T-helper 17 cell (primary cell): ENCODE data around the gene SUPT3H. TPM values are rescaled to one million over a fixed set of nuclear protein-coding genes. Genes with fewer than 3 reads are reported as not detected.

Experiments
- ATAC-seq: fragments of 150-1000 bp; cut with Tn5 transposase; 2 replicates; pipeline ENCODE4 v1.10.0; 2021; ENCODE audit warnings: mild to moderate bottlenecking, moderate library complexity
- DNase-seq, 3 donors: peaks; one replicate each; pipeline versions ENCODE4 v3.0.0 to v3.0.0-alpha.2; 2020 to 2021
- H3K9me3 ChIP-seq: one replicate; pipeline ENCODE4 v1.7.0; 2013; ENCODE audit warnings: low read length, mild to moderate bottlenecking; ENCODE audit not compliant: control insufficient read depth, poor library complexity, severe bottlenecking
- H3K27ac Mint-ChIP-seq: one replicate; pipeline ENCODE4 v1.8.0; 2022; ENCODE audit warnings: mild to moderate bottlenecking, moderate library complexity, mixed read lengths
- H3K27me3 Mint-ChIP-seq: one replicate; pipeline ENCODE4 v1.8.0; 2022; ENCODE audit warnings: mixed read lengths
- H3K36me3 Mint-ChIP-seq: one replicate; pipeline ENCODE4 v1.8.0; 2022; ENCODE audit warnings: low read depth, mixed read lengths
- H3K4me1 Mint-ChIP-seq: one replicate; pipeline ENCODE4 v1.8.0; 2022; ENCODE audit warnings: mild to moderate bottlenecking, mixed read lengths
- H3K4me3 Mint-ChIP-seq: one replicate; pipeline ENCODE4 v1.8.0; 2022; ENCODE audit warnings: mild to moderate bottlenecking, moderate library complexity, mixed read lengths
- total RNA-seq, 4 donors: library from RNA in 2 of 4; stranded (reverse) in 2 of 4; gene quantifications; one replicate each; pipeline ENCODE4 v1.2.3 and lab custom pipeline; 2022 to 2026

Gene SUPT3H
- total RNA-seq, 2 donors from 2014 or later: 10.8 to 17.6 TPM

- ATAC-seq (no peak), DNase-seq (no peak)
- Mint-ChIP-seq H3K27ac (no peak overlapping the region), H3K36me3 (peaks cover 3% of the 10 kb centered on the region), H3K4me1 (peaks cover 4% of the 10 kb centered on the region), H3K27me3 (no peaks in the 10 kb centered on the region), H3K4me3 (no peak overlapping the region)
- no peaks in the 10 kb centered on the region for H3K9me3 ChIP-seq
These were observed 124.3 kb downstream of the SUPT3H start for GRCh38 chr6:45253453-45253852.

GRCh38 chr6:45231660-45232059 is 146.1 kb downstream of the SUPT3H start:
- no peak for DNase-seq
- Mint-ChIP-seq H3K27me3 (no peaks in the 10 kb centered on the region), H3K4me3 (no peak overlapping the region), H3K4me1 (no peaks in the 10 kb centered on the region), H3K36me3 (no peaks in the 10 kb centered on the region), H3K27ac (no peak overlapping the region)
- ATAC-seq: no peak
- no peaks in the 10 kb centered on the region for H3K9me3 ChIP-seq

GRCh38 chr6:45229416-45229815 is 148.3 kb downstream of the SUPT3H start:
- H3K27me3 Mint-ChIP-seq: no peaks in the 10 kb centered on the region
- no peak overlapping the region for H3K27ac Mint-ChIP-seq
- H3K4me3 Mint-ChIP-seq: no peak overlapping the region
- no peaks in the 10 kb centered on the region for H3K4me1 Mint-ChIP-seq
- ATAC-seq (no peak), DNase-seq (no peak)
- no peaks in the 10 kb centered on the region for H3K9me3 ChIP-seq
- H3K36me3 Mint-ChIP-seq: no peaks in the 10 kb centered on the region

- H3K36me3 Mint-ChIP-seq: no peaks in the 10 kb centered on the region
- H3K27me3 Mint-ChIP-seq: no peaks in the 10 kb centered on the region
- DNase-seq (no peak), ATAC-seq (no peak)
- no peak overlapping the region for H3K4me3 Mint-ChIP-seq
- no peaks in the 10 kb centered on the region for H3K9me3 ChIP-seq
- no peaks in the 10 kb centered on the region for H3K4me1 Mint-ChIP-seq
- no peak overlapping the region for H3K27ac Mint-ChIP-seq
These were observed 151.7 kb downstream of the SUPT3H start for GRCh38 chr6:45226081-45226480.

GRCh38 chr6:45222380-45222779 is 155.4 kb downstream of the SUPT3H start:
- ATAC-seq (no peak), DNase-seq (no peak)
- Mint-ChIP-seq H3K36me3 (no peaks in the 10 kb centered on the region), H3K27ac (no peak overlapping the region), H3K4me1 (no peaks in the 10 kb centered on the region), H3K4me3 (no peak overlapping the region), H3K27me3 (no peaks in the 10 kb centered on the region)
- H3K9me3 ChIP-seq: no peaks in the 10 kb centered on the region

- H3K4me3 Mint-ChIP-seq: no peak overlapping the region
- H3K27me3 Mint-ChIP-seq: no peaks in the 10 kb centered on the region
- ATAC-seq (no peak), DNase-seq (no peak)
- no peaks in the 10 kb centered on the region for H3K9me3 ChIP-seq
- no peaks in the 10 kb centered on the region for H3K36me3 Mint-ChIP-seq
- H3K4me1 Mint-ChIP-seq: no peaks in the 10 kb centered on the region
- no peak overlapping the region for H3K27ac Mint-ChIP-seq
These were observed 162.0 kb downstream of the SUPT3H start for GRCh38 chr6:45215759-45216158.

- Mint-ChIP-seq H3K27me3 (no peaks in the 10 kb centered on the region), H3K36me3 (no peaks in the 10 kb centered on the region), H3K4me1 (no peaks in the 10 kb centered on the region), H3K4me3 (no peak overlapping the region), H3K27ac (no peak overlapping the region)
- DNase-seq (no peak), ATAC-seq (no peak)
- no peaks in the 10 kb centered on the region for H3K9me3 ChIP-seq
These were observed 164.8 kb downstream of the SUPT3H start for GRCh38 chr6:45212976-45213375.

GRCh38 chr6:45209762-45210161 is 168.0 kb downstream of the SUPT3H start:
- DNase-seq (no peak), ATAC-seq (no peak)
- Mint-ChIP-seq H3K4me1 (no peaks in the 10 kb centered on the region), H3K4me3 (no peak overlapping the region), H3K27me3 (no peaks in the 10 kb centered on the region), H3K36me3 (no peaks in the 10 kb centered on the region), H3K27ac (no peak overlapping the region)
- no peaks in the 10 kb centered on the region for H3K9me3 ChIP-seq

- ATAC-seq: no peak
- no peak overlapping the region for H3K27ac Mint-ChIP-seq
- no peak overlapping the region for H3K4me3 Mint-ChIP-seq
- DNase-seq: no peak
- no peaks in the 10 kb centered on the region for H3K27me3 Mint-ChIP-seq
- H3K9me3 ChIP-seq: no peaks in the 10 kb centered on the region
- no peaks in the 10 kb centered on the region for H3K4me1 Mint-ChIP-seq
- H3K36me3 Mint-ChIP-seq: no peaks in the 10 kb centered on the region
These were observed 170.8 kb downstream of the SUPT3H start for GRCh38 chr6:45206793-45207492.

- no peak for DNase-seq
- H3K36me3 Mint-ChIP-seq: no peaks in the 10 kb centered on the region
- no peak overlapping the region for H3K27ac Mint-ChIP-seq
- H3K4me3 Mint-ChIP-seq: no peak overlapping the region
- H3K4me1 Mint-ChIP-seq: no peaks in the 10 kb centered on the region
- no peaks in the 10 kb centered on the region for H3K27me3 Mint-ChIP-seq
- H3K9me3 ChIP-seq: no peaks in the 10 kb centered on the region
- no peak for ATAC-seq
These were observed 176.2 kb downstream of the SUPT3H start for GRCh38 chr6:45201484-45201883.

- no peak overlapping the region for H3K4me3 Mint-ChIP-seq
- H3K9me3 ChIP-seq: no peaks in the 10 kb centered on the region
- H3K36me3 Mint-ChIP-seq: no peaks in the 10 kb centered on the region
- H3K4me1 Mint-ChIP-seq: peaks cover 2% of the 10 kb centered on the region
- ATAC-seq (no peak), DNase-seq (no peak)
- no peaks in the 10 kb centered on the region for H3K27me3 Mint-ChIP-seq
- no peak overlapping the region for H3K27ac Mint-ChIP-seq
These were observed 177.2 kb downstream of the SUPT3H start for GRCh38 chr6:45200510-45200909.

GRCh38 chr6:45199554-45199953 is 178.2 kb downstream of the SUPT3H start:
- H3K27me3 Mint-ChIP-seq: no peaks in the 10 kb centered on the region
- DNase-seq (no peak), ATAC-seq (no peak)
- no peak overlapping the region for H3K27ac Mint-ChIP-seq
- H3K4me3 Mint-ChIP-seq: no peak overlapping the region
- H3K36me3 Mint-ChIP-seq: no peaks in the 10 kb centered on the region
- no peaks in the 10 kb centered on the region for H3K9me3 ChIP-seq
- H3K4me1 Mint-ChIP-seq: peaks cover 2% of the 10 kb centered on the region

- peaks cover 3% of the 10 kb centered on the region for H3K4me1 Mint-ChIP-seq
- no peaks in the 10 kb centered on the region for H3K9me3 ChIP-seq
- no peak overlapping the region for H3K4me3 Mint-ChIP-seq
- no peaks in the 10 kb centered on the region for H3K36me3 Mint-ChIP-seq
- no peak for DNase-seq
- ATAC-seq: no peak
- no peak overlapping the region for H3K27ac Mint-ChIP-seq
- no peaks in the 10 kb centered on the region for H3K27me3 Mint-ChIP-seq
These were observed 181.6 kb downstream of the SUPT3H start for GRCh38 chr6:45196121-45196520.

GRCh38 chr6:45195137-45195536 is 182.6 kb downstream of the SUPT3H start:
- DNase-seq: no peak
- peaks cover 3% of the 10 kb centered on the region for H3K9me3 ChIP-seq
- H3K27ac Mint-ChIP-seq: no peak overlapping the region
- no peak overlapping the region for H3K4me3 Mint-ChIP-seq
- no peaks in the 10 kb centered on the region for H3K36me3 Mint-ChIP-seq
- H3K4me1 Mint-ChIP-seq: peaks cover 4% of the 10 kb centered on the region
- no peak for ATAC-seq
- no peaks in the 10 kb centered on the region for H3K27me3 Mint-ChIP-seq
